PFSK-1 (cell line): ENCODE data around the gene SFPQ.
A peak's percentile ranks its signal among the peaks of the same experiment; 100 is the strongest.

Source experiments
- FOXP2 ChIP-seq: optimal IDR thresholded peaks from 2 replicates; pipeline ENCODE3; 2011; ENCODE audit warnings: borderline replicate concordance, control low read depth, inconsistent platforms; ENCODE audit not compliant: insufficient read depth; ENCODE audit errors: extremely low read length, extremely low read depth
- POLR2AphosphoS5 ChIP-seq: IDR thresholded peaks from 2 replicates; pipeline ENCODE4 v1.6.1; 2012; ENCODE audit warnings: low read depth, mild to moderate bottlenecking, control low read depth, low read length, moderate library complexity
- REST ChIP-seq, 2 experiments: IDR thresholded peaks; 2 replicates each; pipeline versions ENCODE4 v1.6.1 to v1.8.0; 2011 to 2012; ENCODE audit warnings: low read depth in 2 of 2, low read length in 2 of 2, control low read depth in 1 of 2, inconsistent platforms in 1 of 2, mild to moderate bottlenecking in 1 of 2, moderate library complexity in 1 of 2; ENCODE audit not compliant: insufficient read depth in 1 of 2
- SIN3A ChIP-seq: IDR thresholded peaks from 2 replicates; pipeline ENCODE4 v1.6.1; 2012; ENCODE audit warnings: mild to moderate bottlenecking, low read length, moderate library complexity, borderline replicate concordance; ENCODE audit not compliant: insufficient read depth
- TAF1 ChIP-seq: IDR thresholded peaks from 2 replicates; pipeline ENCODE4 v1.6.1; 2012; ENCODE audit warnings: low read length, control low read depth, borderline replicate concordance; ENCODE audit not compliant: insufficient read depth

Gene SFPQ

DNA sequence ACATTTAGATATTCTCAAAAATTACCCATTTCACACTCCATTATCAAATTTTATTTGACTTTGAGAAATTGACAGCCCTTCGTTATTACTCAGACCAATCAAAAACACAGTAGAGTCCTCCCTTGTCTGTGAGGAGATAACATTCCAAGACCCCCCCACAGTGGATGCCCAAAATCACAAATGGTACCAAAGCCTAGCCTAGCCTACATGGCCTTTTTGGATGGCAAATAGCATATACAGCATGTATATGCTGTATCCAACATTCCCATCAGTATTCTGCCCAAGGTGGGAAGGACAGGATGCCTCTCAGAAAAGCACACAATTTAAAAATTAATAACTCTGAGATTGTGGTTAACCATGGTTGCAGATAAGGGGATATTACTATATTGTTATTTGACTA, 17.3 kb downstream of the SFPQ start:
- TF ChIP-seq FOXP2 = no peak
- no peak for TF ChIP-seq REST (IDR thresholded peaks at IDR 0.05; ENCODE audit: insufficient read depth in 1 of 2, low read depth in 2 of 2, low read length in 2 of 2)
- TF ChIP-seq POLR2AphosphoS5 = no peak
- no peak for TF ChIP-seq TAF1
- TF ChIP-seq SIN3A = no peak

- TF ChIP-seq POLR2AphosphoS5 (0 out of 2 replicates have a peak, but pooled peaks have one; percentile 15), TAF1 (no peak)
Measured at GRCh38 chr1:35175098-35175576, 17.8 kb downstream of the SFPQ start.

DNA sequence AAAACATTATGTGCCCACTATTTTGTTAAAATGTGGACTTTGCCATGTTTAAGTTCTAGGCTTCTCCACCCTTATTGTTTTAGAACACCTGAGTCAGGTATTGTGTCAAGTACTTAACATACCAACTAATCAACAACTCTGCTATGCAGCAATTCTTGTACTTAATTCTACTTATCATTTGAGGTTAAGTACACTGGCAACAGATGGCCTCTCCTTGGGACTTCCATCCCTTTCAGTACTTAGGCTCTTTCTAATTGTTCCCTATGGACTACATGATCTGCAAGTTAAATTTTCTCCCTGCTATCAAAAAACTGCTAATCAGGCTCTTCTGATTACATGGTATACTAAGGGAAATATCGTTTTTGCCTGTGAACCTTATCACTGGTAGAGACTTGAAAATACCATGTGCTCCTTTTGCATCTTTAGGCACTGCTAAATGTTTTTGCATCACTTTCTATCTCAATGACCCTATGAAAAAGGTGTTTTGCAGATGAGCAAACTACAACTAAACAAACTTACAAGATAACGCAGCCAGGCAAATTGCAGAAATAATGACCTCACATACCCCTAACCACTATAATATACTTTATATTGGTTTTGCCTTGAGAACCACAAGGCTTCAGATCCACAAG, 18.9 kb downstream of the SFPQ start:
- TF ChIP-seq SIN3A = no peak
- TF ChIP-seq TAF1 = no peak
- TF ChIP-seq POLR2AphosphoS5 = no peak
- TF ChIP-seq FOXP2 = no peak
- no peak for TF ChIP-seq REST (IDR thresholded peaks at IDR 0.05; ENCODE audit: insufficient read depth in 1 of 2, low read depth in 2 of 2, low read length in 2 of 2)

- TF ChIP-seq FOXP2 (no peak), POLR2AphosphoS5 (no peak), TAF1 (no peak)
Measured at GRCh38 chr1:35173491-35173890, 19.5 kb downstream of the SFPQ start.

DNA sequence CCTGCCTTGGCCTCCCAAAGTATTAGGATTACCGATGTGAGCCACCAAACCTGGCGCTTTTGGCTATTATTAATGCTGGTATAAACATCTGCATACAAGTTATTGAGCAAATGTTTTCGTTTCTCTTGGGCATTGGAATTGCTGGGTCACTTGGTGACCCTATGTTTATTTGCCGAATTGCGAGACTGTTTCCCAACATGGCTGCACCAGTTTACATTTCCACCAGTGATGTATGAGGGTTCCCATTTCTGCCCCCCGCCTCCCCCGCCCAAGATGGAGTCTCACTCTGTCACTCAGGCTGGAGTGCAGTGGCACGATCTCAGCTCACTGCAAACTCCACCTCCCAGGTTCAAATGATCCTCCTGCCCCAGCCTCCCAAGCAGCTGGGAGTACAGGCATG, 20.9 kb downstream of the SFPQ start:
- TF ChIP-seq SIN3A (no peak), TAF1 (no peak), REST (IDR thresholded peaks at IDR 0.05; ENCODE audit: insufficient read depth in 1 of 2, low read depth in 2 of 2, low read length in 2 of 2) (no peak), POLR2AphosphoS5 (no peak), FOXP2 (no peak)

DNA sequence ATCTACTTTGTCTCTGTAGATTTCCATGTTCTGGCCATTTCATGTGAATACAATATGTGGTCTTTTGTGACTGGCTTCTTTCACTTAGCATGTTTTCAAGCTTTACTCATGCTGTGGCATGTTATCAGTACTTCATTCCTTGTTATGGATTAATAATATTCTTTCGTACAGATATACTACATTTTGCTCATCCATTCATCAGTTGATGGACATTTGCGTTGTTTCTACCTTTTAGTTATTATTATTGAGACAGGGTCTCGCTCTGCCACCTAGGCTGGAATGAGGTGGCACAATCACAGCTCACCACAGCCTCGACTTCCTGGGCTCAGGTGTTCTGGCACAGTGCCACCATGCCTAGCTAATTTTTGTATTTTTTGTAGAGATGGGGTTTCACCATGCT, 21.4 kb downstream of the SFPQ start:
- no peak for TF ChIP-seq POLR2AphosphoS5

GRCh38 chr1:35164893-35165292, 28.1 kb downstream of the SFPQ start:
- TF ChIP-seq FOXP2 (no peak), SIN3A (no peak), REST (IDR thresholded peaks at IDR 0.05; ENCODE audit: insufficient read depth in 1 of 2, low read depth in 2 of 2, low read length in 2 of 2) (no peak), POLR2AphosphoS5 (no peak), TAF1 (no peak)
